Activated CD4-positive, alpha-beta T cell treated with anti-CD3 and anti-CD28 coated beads for 24 hours (primary cell): ENCODE results near the gene GPALPP1.
"Not testable (repeated sequence)": the region's sequence is repeated elsewhere in the genome, so short reads cannot be mapped to it uniquely, and the experiment has no call there.

Source experiments
- DNase-seq, 2 donors: peaks; one replicate each; pipeline ENCODE4 v3.0.0-alpha.2; 2020; ENCODE audit warnings: low read depth in 2 of 2

The GPALPP1 gene

DNA sequence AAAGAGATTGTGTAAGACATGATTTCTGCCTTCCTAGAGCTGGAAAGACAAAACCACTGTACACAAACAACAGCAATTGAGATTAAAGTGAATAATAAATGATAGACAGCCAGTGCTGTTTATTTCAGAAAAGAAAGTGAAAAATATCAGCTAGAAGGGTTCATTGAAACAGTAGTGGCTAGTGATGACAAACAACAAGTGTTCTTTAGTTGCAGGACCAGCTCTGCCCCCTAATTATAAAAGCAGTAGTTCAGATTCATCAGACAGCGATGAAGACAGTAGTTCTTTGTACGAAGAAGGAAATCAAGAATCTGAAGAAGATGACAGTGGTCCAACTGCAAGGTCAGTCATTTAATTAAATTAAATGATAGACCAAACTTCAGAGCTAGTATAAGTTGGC is 14.8 kb downstream of the GPALPP1 start:
- no peak for DNase-seq

DNA sequence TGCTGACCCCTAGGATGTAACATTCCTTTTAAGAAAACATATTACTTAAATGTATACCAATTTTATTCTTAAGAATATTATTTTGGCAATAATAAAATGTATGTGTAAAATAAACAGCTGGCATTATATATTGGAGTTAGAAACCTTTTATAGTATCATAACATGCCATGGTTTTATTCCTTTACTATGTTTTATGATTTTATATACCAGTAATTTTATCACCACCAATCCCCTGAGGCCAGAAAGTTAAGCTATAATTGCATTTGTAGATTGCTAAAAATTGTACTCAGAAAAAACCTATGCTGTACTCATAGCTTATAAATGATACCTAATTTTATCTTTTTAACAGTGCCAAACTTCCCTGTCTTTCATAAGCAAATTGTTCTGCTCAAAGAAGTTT is 17.9 kb downstream of the GPALPP1 start:
- no peak for DNase-seq

DNA sequence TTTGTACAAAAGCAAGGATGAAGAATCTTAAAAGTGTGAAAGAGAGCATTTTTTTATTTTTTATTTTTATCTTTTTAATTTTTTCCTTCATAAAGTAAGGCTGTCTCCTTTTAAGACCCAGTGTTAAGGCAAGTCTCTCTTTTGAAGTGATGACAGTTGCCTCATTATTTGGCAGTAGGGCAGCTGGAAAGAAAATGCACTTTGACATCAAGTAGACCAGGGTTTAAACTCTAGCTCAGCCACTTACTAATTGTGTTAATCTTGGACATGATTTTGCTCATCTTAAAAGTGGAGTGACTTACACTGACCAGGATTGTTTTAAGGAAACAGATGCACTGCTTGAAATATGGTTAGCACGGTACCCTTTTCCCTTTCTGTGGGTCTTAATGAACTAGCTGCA is 18.5 kb downstream of the GPALPP1 start:
- no peak for DNase-seq

GRCh38 chr13:45011198-45011597 is 21.9 kb downstream of the GPALPP1 start:
- no peak for DNase-seq

- no peak for DNase-seq
Measured at GRCh38 chr13:45015300-45015699, 26.0 kb downstream of the GPALPP1 start.

GRCh38 chr13:45016792-45017425 is 27.6 kb downstream of the GPALPP1 start:
- DNase-seq = no peak

DNA sequence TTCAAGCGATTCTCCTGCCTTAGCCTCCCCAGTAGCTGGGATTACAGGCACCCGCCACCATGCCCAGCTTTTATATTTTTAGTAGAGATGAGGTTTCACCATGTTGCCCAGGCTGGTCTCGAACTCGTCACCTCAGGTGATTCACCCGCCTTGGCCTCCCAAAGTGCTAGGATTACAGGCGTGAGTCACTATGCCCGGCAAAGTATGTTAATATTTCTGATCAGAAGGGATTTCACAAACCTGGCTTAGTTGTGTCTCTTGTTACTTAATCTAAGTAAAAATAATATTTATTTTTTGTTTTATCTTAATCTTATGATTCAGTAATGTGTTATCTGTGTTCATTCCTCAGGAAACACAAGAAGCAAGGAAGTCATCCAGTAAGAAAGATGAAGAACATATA is 30.6 kb downstream of the GPALPP1 start:
- not testable (repeated sequence) for DNase-seq

DNA sequence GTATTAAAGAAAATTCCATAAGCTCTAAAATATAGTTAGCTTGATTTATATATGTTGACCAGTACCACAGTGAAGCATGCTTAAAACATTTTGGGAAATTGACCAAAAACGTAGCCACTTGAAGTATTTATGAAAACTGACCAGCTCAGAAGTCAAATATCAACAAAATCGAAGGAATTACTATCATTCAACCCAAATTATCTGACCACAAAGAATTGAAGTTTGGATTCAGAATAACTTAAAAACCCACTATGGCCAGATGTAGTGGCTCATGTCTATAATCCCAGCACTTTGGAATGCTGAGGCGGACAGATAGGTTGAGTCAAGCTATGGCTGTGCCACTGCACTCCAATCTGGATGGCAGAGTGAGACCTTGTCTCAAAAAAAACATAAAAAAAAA is 31.9 kb downstream of the GPALPP1 start:
- DNase-seq = no peak

DNA sequence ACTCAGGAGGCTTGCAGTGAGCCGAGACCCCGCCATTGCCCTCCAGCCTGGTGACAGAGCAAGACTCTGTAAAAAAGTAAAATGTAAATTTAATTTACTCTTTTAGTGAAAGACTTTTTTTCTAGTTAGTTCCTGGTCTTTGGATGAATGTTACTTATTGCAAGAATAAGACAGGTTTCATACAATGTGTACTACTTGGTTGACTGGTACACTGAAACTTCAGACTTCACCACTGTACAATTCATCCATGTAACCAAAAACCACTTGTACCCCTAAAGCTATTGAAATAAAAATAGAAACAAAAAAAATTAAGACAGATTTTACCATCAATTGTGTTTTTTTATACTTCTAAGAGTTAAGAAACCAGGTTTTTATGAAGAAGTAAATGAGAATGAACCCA is 35.5 kb downstream of the GPALPP1 start:
- no peak for DNase-seq

DNA sequence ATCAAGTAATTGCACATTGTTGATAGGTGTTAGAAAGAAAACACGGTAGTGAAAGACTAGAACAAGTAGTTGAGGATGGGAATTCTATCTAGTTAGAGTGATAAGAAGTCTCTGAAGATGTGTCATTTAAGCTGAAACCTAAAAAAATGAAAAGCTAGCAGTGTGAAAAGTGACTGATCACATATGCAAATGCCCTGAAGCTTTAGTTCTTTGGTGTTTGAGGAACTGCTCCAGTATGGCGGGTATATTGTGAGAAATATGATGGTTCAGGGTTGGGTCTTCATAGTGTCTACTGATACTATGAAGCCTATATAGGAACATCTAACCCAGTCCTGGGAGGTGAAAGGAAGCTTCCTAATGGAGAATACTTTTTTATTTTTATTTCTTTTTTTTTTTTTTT is 45.0 kb downstream of the GPALPP1 start:
- no peak for DNase-seq

DNA sequence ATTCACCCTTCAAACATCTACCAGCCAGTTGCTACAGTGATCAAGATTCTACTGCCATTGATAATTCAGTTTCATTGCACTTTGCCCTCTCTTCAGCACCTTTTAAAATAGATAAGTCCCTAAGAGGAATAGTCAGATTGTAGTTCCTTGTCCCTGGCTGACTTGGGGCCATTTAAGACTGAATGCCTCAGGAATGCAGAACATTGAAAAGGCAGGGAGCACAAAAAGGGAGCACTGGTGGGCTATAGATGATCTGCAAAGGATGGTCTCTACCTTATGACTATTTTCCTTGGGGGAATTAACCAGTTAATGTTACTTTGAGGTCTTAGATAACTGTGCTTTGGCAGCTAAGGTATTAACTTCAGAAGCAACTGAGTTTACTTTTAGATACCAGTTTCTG is 46.9 kb downstream of the GPALPP1 start:
- DNase-seq = no peak

DNA sequence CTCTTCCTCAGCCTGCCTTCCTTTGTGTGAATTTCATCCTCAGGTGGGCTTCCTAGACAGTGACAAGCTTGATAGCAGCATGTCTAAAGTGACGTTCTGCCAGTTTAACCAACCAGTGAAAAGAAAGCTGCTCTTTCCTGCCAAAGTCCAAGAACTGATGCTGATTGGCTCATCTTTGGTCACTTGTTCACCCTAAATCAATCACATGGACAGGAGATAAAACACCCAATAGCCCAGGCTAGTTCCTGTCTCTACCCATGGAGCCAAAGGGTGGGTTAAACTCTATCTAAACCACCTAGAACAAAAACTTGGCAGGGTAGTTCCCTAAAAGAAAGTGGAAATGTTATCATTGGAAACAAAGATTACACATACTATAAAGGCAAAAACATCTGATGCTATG is 50.8 kb downstream of the GPALPP1 start:
- no peak for DNase-seq

GRCh38 chr13:45040622-45041021 is 51.3 kb downstream of the GPALPP1 start:
- DNase-seq = no peak

- DNase-seq = no peak
Measured at GRCh38 chr13:45042539-45042938, 53.2 kb downstream of the GPALPP1 start.

DNA sequence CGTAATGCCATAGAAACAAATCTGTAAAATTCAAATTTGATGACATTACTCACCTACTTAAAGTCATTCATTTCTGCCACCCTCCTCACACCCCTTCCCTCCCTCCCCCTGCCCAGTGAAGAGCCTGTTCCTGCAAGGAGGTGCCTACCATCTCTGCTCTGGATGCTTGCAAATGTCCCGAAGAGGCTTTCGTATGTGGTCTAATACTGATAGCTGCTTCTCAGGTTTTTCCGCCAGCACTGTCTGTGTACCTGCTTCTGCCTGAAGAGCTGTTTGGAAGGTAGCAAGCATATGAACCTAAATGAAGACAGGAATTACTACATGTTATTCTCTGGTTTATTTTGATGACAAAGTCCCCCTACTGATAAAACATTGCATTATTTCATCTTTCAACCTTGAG is 57.1 kb downstream of the GPALPP1 start:
- DNase-seq = no peak

DNA sequence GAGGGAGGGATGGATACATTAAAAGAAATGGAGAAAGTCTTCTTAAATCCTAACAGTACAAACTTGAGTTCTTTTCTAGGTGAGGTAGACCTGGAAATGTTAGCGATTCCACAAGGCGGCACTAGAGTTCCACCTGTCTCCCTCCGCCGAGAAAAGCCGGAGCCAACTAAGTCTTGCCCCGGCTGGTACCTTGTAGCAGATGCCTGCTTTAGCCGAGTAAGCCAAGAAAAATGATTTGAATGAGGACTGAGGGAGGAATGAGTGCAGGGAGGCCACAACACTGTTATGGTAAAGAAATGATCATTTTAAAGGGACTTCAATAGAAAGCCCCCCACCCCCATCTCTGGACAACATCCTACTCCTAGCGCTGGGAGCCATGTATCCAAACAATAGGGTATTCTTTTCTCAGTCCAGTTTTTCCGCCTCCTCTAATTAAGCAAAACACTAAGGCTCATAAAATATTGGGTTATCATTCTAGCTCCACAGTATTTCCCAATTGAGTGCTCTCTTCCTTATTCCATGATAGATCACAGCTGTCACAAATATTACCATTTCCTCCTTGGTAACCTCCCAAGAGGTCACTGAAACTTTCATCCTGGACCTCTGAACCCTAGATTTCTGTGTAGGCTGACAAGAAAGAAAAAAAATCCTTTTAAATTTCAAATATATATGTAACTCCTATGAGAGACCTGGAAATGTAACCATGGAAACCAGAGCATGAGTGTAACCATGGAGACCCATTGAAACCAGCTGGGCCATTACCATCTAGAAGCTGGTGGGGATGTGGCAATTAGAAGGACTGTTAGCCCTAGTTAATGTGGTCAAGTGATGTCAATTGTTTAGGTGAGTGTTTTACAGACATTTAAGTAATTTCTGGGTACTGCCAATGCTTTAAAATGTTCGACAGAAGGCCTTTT is 58.3 kb downstream of the GPALPP1 start:
- DNase-seq = peak; percentile 67 to 68

- DNase-seq = no peak
Measured at GRCh38 chr13:45048890-45049407, 59.6 kb downstream of the GPALPP1 start.

DNA sequence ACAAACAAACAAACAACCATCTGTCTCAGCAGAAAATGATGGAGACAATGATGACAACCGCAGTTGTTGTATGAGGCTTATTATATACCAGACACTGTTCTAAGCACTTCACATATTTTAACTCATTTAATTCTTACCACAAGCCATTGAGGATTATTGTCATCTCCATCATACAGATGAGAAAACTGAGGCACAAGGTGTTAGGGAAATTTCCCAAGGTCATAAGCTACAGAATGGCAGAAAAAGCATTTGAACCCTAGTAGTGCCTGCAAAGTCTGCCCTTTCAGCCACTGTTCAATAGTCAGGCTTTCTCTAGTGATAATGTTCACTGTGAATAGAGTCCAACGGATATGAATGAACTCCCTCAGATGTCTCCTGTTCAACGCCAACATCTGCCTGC is 60.1 kb downstream of the GPALPP1 start:
- DNase-seq = no peak

DNA sequence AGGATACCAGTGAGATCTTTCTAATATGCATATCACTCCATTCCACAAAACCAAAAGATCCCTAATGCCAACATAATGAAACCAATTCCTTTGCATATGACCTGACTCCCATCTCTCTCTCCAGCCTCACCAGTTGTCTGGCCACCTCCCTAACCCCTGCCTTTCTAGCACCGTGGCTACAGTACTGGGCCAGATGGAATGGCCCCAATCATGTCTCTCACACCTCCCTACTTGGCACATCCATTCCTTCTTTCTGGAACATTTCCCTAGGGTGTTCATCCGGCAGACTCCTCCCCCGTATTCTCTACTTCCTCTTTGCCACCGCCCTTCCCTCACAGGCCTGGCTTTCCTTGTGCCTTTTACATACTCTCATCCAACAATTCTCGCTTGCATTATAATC is 62.0 kb downstream of the GPALPP1 start:
- DNase-seq = no peak

DNA sequence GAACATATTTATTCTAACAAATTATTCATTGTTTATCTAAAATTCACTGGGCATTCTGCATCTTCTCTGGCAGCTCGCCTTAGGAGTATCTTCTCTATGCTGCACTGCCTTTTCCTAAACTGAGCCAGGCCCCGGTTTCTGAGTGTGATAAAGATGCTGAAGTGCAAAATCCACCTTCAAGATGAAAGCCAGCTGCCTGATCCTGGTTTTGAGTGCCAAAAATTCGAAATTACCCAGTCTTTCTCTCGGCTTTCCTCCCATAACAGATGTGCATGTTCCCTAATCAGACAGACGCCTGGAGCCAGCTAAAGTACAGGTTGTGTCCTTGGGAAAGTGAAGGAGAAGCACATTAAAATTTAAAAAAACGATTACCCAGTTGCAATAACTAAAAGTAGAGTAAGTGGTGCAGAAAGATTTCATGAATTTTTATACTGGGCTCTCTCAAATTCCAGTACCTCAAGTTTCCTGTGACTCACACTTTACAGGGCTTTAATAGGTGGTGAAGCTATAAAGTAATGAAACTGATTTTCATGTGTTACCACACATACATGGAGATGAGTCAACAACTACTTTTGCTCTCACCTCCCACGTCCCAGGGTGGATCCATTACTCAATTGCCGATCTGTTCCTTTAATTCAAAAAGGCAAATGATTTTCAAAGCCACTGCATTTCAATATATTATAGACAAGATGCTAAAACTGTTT is 66.0 kb downstream of the GPALPP1 start:
- peak; percentile 39 to 48 for DNase-seq

- DNase-seq = no peak
Measured at GRCh38 chr13:45055902-45056648, 66.7 kb downstream of the GPALPP1 start.

DNA sequence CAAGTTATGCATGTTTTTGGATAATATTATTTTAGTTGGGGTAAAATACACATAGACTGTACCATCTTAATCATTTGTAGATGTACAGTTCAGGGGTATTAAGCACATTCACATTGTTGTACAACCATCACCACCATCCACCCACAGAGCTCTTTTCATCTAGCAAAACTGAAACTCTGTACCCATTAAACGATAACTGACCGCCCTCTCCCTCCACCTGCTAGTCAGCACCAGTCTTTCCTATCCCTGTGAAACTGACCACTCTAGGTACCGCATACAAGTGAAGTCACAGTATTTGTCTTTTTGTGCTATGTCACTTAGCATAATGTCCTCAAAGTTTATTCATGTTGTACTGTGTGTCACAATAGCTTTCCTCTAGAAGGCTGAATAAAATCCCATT is 70.7 kb downstream of the GPALPP1 start:
- no peak for DNase-seq
